CD4-positive, alpha-beta T cell treated with Interleukin-10 for 1 hour (primary cell): ENCODE data around the gene RAB3IL1.

Experiments
- DNase-seq: peaks from one replicate; pipeline ENCODE4 v3.0.0-alpha.2; 2020

Gene RAB3IL1

GRCh38 chr11:61901397-61901796, 16.0 kb downstream of the RAB3IL1 start:
- no peak for DNase-seq

GRCh38 chr11:61900251-61900650, 17.1 kb downstream of the RAB3IL1 start:
- DNase-seq = no peak

GRCh38 chr11:61899146-61899841, 18.1 kb downstream of the RAB3IL1 start:
- DNase-seq = peak; percentile 92

GRCh38 chr11:61898247-61898582, 19.2 kb downstream of the RAB3IL1 start:
- DNase-seq = no peak

- DNase-seq = peak; percentile 79
Observed at GRCh38 chr11:61897387-61898246, 19.7 kb downstream of the RAB3IL1 start.

GRCh38 chr11:61896665-61897386, 20.5 kb downstream of the RAB3IL1 start:
- no peak for DNase-seq

- no peak for DNase-seq
Observed at GRCh38 chr11:61895718-61896059, 21.7 kb downstream of the RAB3IL1 start.

GRCh38 chr11:61895046-61895717, 22.2 kb downstream of the RAB3IL1 start:
- DNase-seq = no peak

- DNase-seq = no peak
Observed at GRCh38 chr11:61893981-61894380, 23.4 kb downstream of the RAB3IL1 start.

- no peak for DNase-seq
Observed at GRCh38 chr11:61892085-61892370, 25.3 kb downstream of the RAB3IL1 start.

GRCh38 chr11:61891331-61892084, 25.9 kb downstream of the RAB3IL1 start, which contains the start of gene FADS3:
TSS of gene FADS3 (minus strand) at chr11:61891545. CDS start at chr11:61891381, 164 bp downstream.
- DNase-seq = peak; percentile 80

GRCh38 chr11:61890529-61891330, 26.6 kb downstream of the RAB3IL1 start:
- DNase-seq = peak; percentile 34

- DNase-seq = no peak
Observed at GRCh38 chr11:61889831-61890230, 27.5 kb downstream of the RAB3IL1 start.

GRCh38 chr11:61888590-61888989, 28.8 kb downstream of the RAB3IL1 start:
- no peak for DNase-seq

GRCh38 chr11:61887839-61888494, 29.4 kb downstream of the RAB3IL1 start:
- DNase-seq = no peak

- DNase-seq = no peak
Observed at GRCh38 chr11:61886643-61887042, 30.7 kb downstream of the RAB3IL1 start.

GRCh38 chr11:61885784-61886580, 31.4 kb downstream of the RAB3IL1 start:
- DNase-seq = no peak

GRCh38 chr11:61885166-61885778, 32.1 kb downstream of the RAB3IL1 start:
- DNase-seq = no peak

GRCh38 chr11:61883947-61884346, 33.4 kb downstream of the RAB3IL1 start:
- DNase-seq = no peak

GRCh38 chr11:61883327-61883726, 34.0 kb downstream of the RAB3IL1 start:
- no peak for DNase-seq
